ENCODE results near the gene GRM7. TPM values are rescaled to one million over a fixed set of nuclear protein-coding genes. Genes with fewer than 3 reads are reported as not detected.

Gene GRM7
- polyA plus RNA-seq, 3 donors, result not detected

DNA sequence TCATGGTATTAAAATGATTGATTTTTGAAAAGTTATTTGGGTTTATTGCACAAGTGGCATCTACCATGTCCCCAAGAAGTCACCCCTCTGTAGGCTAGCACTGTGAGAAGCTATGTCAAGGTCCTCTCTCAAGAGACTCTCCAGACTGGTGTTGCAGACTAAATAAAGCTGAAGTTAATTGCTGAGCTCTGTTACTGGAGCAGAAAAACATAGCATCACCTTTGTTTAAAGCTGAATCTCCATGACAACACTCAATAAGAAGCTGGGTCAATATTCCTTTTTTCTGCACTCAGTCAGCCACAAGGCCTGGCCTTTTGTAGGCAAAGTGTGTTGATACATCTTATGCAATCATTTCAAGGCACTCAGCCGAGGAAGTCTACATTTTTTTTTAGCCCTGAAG lies 834.1 kb downstream of the GRM7 start:
- WGBS (ENCODE audit: insufficient coverage), result no CpG with 5 or more reads among the region's 1 CpG
- Mint-ChIP-seq H3K4me1 (peaks cover 20% of the 10 kb centered on the region), H3K36me3 (no peaks in the 10 kb centered on the region), H3K27me3 (ENCODE audit: low read depth in 3 of 3) (peaks cover 0 to 1% (median 0%) of the 10 kb centered on the region in 3 donors), H3K4me3 (no peak overlapping the region), H3K27ac (no peak overlapping the region), H3K9me3 (no peaks in the 10 kb centered on the region)
- peak in 1 of 3 donors; percentile 6 for DNase-seq
- Histone ChIP-seq H3K36me3 (replicated peaks in 1 of 2; ENCODE audit: control insufficient read depth in 1 of 2, insufficient read depth in 2 of 2, low read length in 2 of 2) (no peaks in the 10 kb centered on the region), H3K9ac (ENCODE audit: insufficient read depth, low read length, poor library complexity, severe bottlenecking) (no peak overlapping the region), H3K4me3 (replicated peaks in 1 of 3; ENCODE audit: low read depth in 2 of 3, low read length in 3 of 3) (no peak overlapping the region), H4K20me1 (ENCODE audit: insufficient read depth, low read length) (no peaks in the 10 kb centered on the region), H3K79me2 (ENCODE audit: insufficient read depth, low read length) (no peaks in the 10 kb centered on the region), H3K27ac (ENCODE audit: low read depth in 1 of 2, low read length in 2 of 2) (no peak overlapping the region), H3K27me3 (ENCODE audit: control insufficient read depth in 2 of 2, insufficient read depth in 2 of 2, low read length in 2 of 2) (no peaks in the 10 kb centered on the region), H3K4me1 (ENCODE audit: control insufficient read depth in 1 of 2, insufficient read depth in 2 of 2, low read length in 2 of 2) (peaks cover 13 to 22% of the 10 kb centered on the region in 2 donors), H3K4me2 (replicated peaks; ENCODE audit: extremely low read depth, low read length, poor library complexity, severe bottlenecking) (no peak overlapping the region), H3K9me3 (replicated peaks in 1 of 2; ENCODE audit: control insufficient read depth in 1 of 2, insufficient read depth in 1 of 2, low read length in 2 of 2) (no peaks in the 10 kb centered on the region), H2AFZ (ENCODE audit: insufficient read depth, low read depth, low read length, poor library complexity, severe bottlenecking) (no peak overlapping the region)
- intact Hi-C loops (cut with micrococcal nuclease), result no loop called here
- TF ChIP-seq CTCF (IDR thresholded peaks at IDR 0.05), result no peak

GRCh38 chr3:7696320-7696719 lies 835.4 kb downstream of the GRM7 start:
- Histone ChIP-seq H3K36me3 (replicated peaks in 1 of 2; ENCODE audit: control insufficient read depth in 1 of 2, insufficient read depth in 2 of 2, low read length in 2 of 2) (no peaks in the 10 kb centered on the region), H3K4me2 (replicated peaks; ENCODE audit: extremely low read depth, low read length, poor library complexity, severe bottlenecking) (no peak overlapping the region), H3K9ac (ENCODE audit: insufficient read depth, low read length, poor library complexity, severe bottlenecking) (no peak overlapping the region), H2AFZ (ENCODE audit: insufficient read depth, low read depth, low read length, poor library complexity, severe bottlenecking) (no peak overlapping the region), H3K27me3 (ENCODE audit: control insufficient read depth in 2 of 2, insufficient read depth in 2 of 2, low read length in 2 of 2) (no peaks in the 10 kb centered on the region), H3K79me2 (ENCODE audit: insufficient read depth, low read length) (no peaks in the 10 kb centered on the region), H3K9me3 (replicated peaks in 1 of 2; ENCODE audit: control insufficient read depth in 1 of 2, insufficient read depth in 1 of 2, low read length in 2 of 2) (no peaks in the 10 kb centered on the region), H3K27ac (ENCODE audit: low read depth in 1 of 2, low read length in 2 of 2) (no peak overlapping the region), H4K20me1 (ENCODE audit: insufficient read depth, low read length) (no peaks in the 10 kb centered on the region), H3K4me3 (replicated peaks in 1 of 3; ENCODE audit: low read depth in 2 of 3, low read length in 3 of 3) (no peak overlapping the region), H3K4me1 (ENCODE audit: control insufficient read depth in 1 of 2, insufficient read depth in 2 of 2, low read length in 2 of 2) (peaks cover 13 to 22% of the 10 kb centered on the region in 2 donors)
- Mint-ChIP-seq H3K27me3 (ENCODE audit: low read depth in 3 of 3) (peaks cover 0 to 1% (median 0%) of the 10 kb centered on the region in 3 donors), H3K9me3 (peaks cover 0 to 4% (median 0%) of the 10 kb centered on the region in 7 donors), H3K4me1 (peaks cover 20% of the 10 kb centered on the region), H3K36me3 (no peaks in the 10 kb centered on the region), H3K27ac (no peak overlapping the region), H3K4me3 (no peak overlapping the region)
- WGBS (ENCODE audit: insufficient coverage), result 100% methylated on average over 2 of the region's 2 CpGs
- DNase-seq, result no peak
- no peak for TF ChIP-seq CTCF (IDR thresholded peaks at IDR 0.05)
- intact Hi-C loops (cut with micrococcal nuclease), result no loop called here

Data from CD14-positive monocyte (primary cell).